Stimulated activated CD8-positive, alpha-beta memory T cell treated with anti-CD3 and anti-CD28 coated beads, Interleukin-4, amount 100 ng/mL, for 48 hours (primary cell): ENCODE data around the gene UST.
"Not testable (repeated sequence)": the region's sequence is repeated elsewhere in the genome, so short reads cannot be mapped to it uniquely, and the experiment has no call there.

Experiments
- DNase-seq: peaks from one replicate; pipeline ENCODE4 v3.0.0-alpha.2; 2020

UST gene

GRCh38 chr6:148957752-148958151 is 210.9 kb downstream of the UST start:
- no peak for DNase-seq

GRCh38 chr6:148959008-148959407 is 212.2 kb downstream of the UST start:
- DNase-seq = no peak

DNA sequence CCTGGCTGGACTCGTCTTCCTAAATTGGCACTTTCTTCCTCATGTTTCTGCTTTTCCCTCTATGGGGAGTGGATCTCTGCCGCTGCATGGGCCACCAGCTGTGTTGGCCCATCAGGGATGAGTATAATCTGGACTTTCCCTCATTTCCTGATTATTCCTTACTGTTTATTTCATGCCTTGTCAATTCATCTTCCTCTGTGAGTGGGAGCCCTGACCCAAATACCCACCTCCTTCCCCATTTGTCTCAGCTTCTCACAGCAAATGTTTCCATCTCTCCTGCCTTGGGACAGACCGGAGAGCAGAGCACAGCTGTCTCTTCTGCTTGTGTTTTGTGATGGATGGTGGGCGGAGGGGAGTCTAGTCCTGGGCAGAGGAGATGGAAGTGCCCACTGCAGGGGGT is 212.7 kb downstream of the UST start:
- DNase-seq = no peak

DNA sequence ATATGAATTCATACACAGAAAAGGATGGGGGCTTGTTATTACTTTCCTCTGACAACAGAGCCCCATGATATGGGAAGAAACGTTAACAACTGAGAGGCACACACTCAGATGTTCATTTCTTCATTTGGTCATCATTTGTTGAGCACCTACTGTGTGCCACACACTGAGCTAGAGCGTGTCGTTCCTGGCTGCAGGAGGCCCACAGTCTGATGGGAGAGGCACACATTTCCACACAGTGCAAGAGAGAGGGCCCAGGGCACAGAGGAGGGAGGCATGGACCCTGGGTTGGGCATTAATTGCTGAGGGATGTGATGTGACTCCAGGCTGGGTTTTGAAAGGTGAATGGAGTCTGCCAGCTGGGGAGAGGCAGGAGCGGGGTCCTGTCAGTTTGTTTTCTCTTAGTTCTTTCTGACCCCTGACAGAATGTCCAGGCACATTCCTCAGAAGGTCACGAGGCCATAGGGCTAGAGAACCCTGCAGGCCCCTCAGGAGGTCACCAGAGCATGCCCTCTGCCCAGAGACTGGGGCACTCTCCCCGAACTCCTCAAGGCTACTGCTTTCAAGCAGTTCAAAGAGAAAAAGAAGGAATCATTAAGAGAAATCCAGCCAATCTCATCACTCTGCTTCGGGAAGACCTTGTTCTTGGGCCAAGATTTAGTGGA is 216.2 kb downstream of the UST start:
- no peak for DNase-seq

DNA sequence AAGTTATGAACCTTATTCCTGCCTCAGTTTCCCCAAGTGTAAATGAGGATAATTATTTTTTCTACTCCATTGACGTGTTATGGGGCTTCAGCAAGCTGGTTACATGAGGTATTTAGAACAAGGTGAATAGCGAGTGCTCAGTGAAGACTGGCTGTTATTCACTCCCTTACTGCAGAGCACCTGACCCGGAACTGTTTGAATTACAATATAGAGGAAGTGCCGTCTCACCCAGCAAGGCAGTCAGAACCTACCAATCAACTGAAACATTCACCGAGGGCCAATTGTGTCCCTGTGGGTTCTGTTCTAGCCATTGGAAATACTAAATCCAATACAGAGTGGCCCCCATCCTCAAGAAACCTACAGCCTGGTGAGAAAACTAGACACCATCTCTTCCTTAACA is 216.9 kb downstream of the UST start:
- no peak for DNase-seq

DNA sequence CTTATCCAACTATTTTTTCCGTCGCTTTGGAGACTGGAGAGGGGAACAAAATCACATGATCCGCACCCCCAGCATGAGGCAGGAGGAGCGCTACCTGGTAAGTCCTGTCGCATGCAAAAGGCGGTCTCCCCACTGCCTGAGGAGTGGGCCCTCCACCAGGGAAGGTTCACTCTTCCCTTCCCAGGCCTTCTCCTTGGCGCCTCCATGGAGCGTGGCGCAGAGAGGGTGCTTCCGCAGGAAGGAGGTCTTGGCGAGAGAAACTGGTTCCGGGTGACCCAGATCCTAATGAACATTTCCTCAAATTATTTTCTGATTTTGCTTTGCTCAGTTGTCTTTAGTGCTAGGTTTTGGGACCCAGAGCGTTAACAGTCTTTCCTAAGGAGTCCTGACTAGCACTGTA is 217.6 kb downstream of the UST start:
- no peak for DNase-seq

DNA sequence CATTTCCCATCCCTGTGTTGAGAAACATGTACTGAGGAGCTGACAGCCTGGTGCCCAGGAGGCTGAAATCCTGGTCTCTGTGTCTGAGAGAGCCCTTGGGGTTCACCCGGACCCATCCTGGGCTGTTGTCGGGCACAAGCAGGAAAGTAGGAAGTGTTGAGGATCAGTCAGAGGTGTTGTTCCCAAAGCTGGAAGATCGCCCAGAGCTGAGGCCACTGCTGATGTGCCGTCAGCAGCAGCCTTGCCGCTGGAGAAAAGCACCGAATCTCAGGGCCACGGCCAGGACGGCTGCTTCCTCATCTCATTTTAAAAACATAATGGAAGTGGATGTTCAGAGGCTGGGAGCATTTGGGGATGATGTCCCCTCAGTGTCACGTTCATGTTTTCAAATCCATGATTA is 218.5 kb downstream of the UST start:
- no peak for DNase-seq

DNA sequence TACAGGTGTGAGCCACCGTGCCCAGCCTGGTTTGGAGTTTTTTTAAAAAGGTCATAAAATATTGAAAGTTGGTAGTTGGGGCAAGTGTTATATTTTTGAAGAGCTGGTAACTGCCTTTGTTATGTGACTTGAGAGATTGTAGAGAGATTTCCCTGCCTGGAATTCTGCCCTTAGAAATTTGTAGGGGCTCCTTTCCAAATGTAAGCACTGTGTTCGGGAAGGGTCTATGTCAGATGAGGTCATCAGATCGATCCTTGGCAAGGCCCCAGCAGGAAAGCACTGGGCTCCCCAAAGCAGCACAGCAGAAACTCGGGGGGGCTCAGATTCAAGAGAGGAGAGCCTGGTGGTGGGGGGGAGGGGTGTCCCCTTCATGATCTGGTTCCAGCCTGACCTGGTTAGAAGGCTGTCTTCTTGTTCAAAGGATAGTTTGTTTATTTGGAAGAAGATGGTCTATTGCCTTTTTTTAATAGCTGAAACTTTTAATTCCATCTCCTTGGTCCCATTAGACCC is 220.2 kb downstream of the UST start:
- DNase-seq = no peak

GRCh38 chr6:148967541-148967956 is 220.7 kb downstream of the UST start:
- DNase-seq = no peak

- no peak for DNase-seq
Observed at GRCh38 chr6:148968771-148969602, 222.2 kb downstream of the UST start.

- DNase-seq = no peak
Observed at GRCh38 chr6:148969603-148970061, 222.8 kb downstream of the UST start.

- DNase-seq = no peak
Observed at GRCh38 chr6:148971031-148971927, 224.4 kb downstream of the UST start.

- DNase-seq = peak; percentile 43
Observed at GRCh38 chr6:148972481-148972880, 225.7 kb downstream of the UST start.

DNA sequence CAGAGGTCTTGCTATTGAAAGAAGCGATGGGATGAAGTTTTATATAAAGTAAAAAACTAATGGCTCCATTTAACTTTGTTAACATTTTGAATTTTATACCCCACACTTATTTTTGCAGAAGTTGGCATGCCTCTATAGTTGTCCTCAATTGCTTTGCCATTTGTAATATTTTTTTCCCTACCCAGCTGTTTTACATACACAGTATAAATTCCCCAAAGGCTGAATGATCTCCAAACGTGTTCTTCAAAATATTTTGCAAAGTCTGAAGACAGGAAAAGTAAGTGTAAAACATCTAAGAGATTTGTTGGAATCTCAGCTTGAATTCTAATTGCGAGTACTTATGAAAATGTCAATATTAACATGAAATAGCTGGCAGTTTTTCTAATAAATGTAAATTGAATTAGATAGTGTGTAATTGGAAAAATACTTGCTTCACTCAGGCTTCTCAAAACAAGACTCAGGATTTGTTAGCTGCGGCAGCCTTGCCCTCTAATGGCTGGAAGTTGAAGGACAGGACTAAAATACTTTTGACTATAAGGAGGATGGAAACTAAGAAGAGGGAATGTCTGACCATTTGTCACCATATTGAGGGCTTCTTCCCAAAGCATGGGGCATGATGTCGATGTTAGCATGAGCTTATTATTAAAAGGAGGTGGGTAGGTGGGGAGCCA is 226.8 kb downstream of the UST start:
- DNase-seq = no peak

DNA sequence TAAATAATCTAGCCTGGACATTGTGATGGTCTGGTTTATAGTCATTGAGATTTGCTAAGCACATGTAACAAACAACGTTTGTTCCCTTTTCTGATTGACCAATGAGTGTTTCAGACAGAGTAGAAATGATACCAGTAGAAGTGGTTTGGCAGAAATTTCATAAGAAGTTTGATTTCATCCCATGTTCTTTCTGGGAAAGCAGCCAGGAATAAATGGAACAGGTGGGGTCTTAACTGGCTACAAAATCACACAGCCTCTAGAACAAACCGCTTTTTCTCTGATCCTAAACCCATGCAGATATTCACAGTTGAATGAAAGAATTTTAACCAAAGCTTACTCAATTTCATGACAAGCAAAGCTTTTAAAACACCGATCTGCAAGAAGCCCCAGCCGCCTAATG is 227.5 kb downstream of the UST start:
- no peak for DNase-seq

GRCh38 chr6:148978298-148978697 is 231.5 kb downstream of the UST start:
- not testable (repeated sequence) for DNase-seq

DNA sequence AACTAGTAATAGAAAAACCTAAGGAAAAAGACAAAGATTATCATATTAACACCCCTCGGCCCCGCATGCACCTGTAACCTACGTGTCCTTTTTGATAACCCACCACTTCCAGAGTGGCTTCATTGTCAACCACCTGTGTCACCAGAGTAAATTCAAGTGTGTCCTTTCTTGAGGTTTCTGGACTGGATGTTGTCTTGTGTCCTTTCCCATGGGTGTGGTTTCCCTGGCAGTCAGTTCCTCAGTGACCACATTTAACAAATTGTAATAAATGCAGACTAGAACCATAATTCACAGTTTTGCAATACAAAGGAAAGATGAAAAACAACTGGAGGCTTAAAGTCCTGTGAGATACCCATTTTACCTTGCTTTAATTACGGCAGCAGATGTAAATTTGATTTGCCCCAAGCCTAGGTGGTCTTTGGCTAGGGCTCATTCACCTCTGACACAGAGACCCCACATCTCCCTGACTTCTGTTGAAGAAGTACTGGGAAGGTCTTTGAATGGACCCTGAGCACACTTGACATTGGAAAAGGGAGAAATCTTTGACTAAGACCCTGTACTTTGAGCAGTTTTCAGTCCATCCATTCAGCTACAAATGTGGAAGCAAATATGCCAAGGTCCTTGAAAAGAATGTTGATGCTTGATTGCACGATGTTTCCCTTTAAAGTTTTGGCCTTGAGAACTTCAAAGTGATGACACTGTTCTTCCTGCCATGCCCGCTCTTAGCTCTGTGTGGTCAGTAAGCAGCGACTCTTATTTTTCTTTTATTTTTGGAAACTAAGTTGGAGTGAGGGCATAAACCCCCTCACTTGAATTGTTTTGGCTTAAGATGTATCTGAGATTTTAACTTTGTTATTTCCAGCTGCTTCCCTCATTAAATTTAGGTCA is 232.4 kb downstream of the UST start:
- no peak for DNase-seq

GRCh38 chr6:148980234-148980633 is 233.4 kb downstream of the UST start:
- DNase-seq = no peak

GRCh38 chr6:148981515-148981914 is 234.7 kb downstream of the UST start:
- DNase-seq = no peak

- no peak for DNase-seq
Observed at GRCh38 chr6:148983101-148983761, 236.4 kb downstream of the UST start.

DNA sequence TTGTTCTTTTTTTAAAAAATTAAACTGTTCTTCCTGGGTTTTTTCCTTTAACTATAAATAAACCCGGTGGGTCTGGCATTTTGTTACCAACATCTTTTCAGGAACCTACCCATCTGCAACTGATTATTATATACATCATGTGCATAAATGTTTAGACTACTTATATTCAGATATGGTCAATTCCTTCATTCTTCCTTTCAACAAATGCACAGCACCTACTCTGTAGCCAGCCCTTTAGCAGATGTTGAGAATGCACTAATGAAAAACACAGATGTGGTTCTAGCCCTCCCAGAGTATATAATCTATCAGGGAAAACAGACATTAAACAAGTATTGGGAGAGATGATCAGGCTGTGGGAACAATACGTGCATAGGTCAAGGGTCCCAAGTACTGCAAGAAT is 237.1 kb downstream of the UST start:
- DNase-seq = no peak
